ENCODE measurements around the gene TAS1R3.

TAS1R3 gene

GRCh38 chr1:1331068-1331965 is at the start of gene TAS1R3:
TSS of gene TAS1R3 (plus strand) at chr1:1331280. CDS start at chr1:1331346, 66 bp downstream.
- H3K4me3 Mint-ChIP-seq: no peak within 1 kb of the TSS
- no peak for ATAC-seq (replicated peaks; ENCODE audit: extremely low read depth, poor library complexity, severe bottlenecking)

GRCh38 chr1:1281533-1282321 is 49.4 kb upstream of the TAS1R3 start:
- no peak overlapping the region for H3K4me3 Mint-ChIP-seq
- no peaks in the 10 kb centered on the region for H3K4me1 Mint-ChIP-seq
- H3K36me3 Mint-ChIP-seq (ENCODE audit: insufficient read depth): no peaks in the 10 kb centered on the region
- H3K9me3 Mint-ChIP-seq: no peaks in the 10 kb centered on the region
- H3K27ac Mint-ChIP-seq (ENCODE audit: low read depth): no peak overlapping the region
- no peaks in the 10 kb centered on the region for H3K27me3 Mint-ChIP-seq
- DNase-seq (ENCODE audit: low spot score in 2 of 2) (no peak), ATAC-seq (replicated peaks; ENCODE audit: extremely low read depth, poor library complexity, severe bottlenecking) (no peak)

More at GRCh38 chr1:1331068-1331965, at the start of gene TAS1R3:
- Mint-ChIP-seq H3K36me3 (ENCODE audit: insufficient read depth) (peaks cover 7% of the 10 kb centered on the region), H3K27me3 (no peaks in the 10 kb centered on the region), H3K9me3 (no peaks in the 10 kb centered on the region), H3K27ac (ENCODE audit: low read depth) (no peak within 1 kb of the TSS), H3K4me1 (peaks cover 2% of the 10 kb centered on the region)
- no peak for DNase-seq (ENCODE audit: low spot score in 2 of 2)

- Mint-ChIP-seq H3K27ac (ENCODE audit: low read depth) (no peak overlapping the region), H3K4me1 (no peaks in the 10 kb centered on the region), H3K9me3 (no peaks in the 10 kb centered on the region), H3K36me3 (ENCODE audit: insufficient read depth) (no peaks in the 10 kb centered on the region), H3K4me3 (no peak overlapping the region), H3K27me3 (no peaks in the 10 kb centered on the region)
- ATAC-seq (replicated peaks; ENCODE audit: extremely low read depth, poor library complexity, severe bottlenecking) (no peak), DNase-seq (ENCODE audit: low spot score in 2 of 2) (no peak)
Measured at GRCh38 chr1:1282998-1283397, 48.1 kb upstream of the TAS1R3 start.

- Mint-ChIP-seq H3K4me3 (no peak overlapping the region), H3K9me3 (no peaks in the 10 kb centered on the region), H3K4me1 (no peaks in the 10 kb centered on the region), H3K27ac (ENCODE audit: low read depth) (no peak overlapping the region), H3K27me3 (no peaks in the 10 kb centered on the region), H3K36me3 (ENCODE audit: insufficient read depth) (no peaks in the 10 kb centered on the region)
- ATAC-seq (replicated peaks; ENCODE audit: extremely low read depth, poor library complexity, severe bottlenecking) (no peak), DNase-seq (ENCODE audit: low spot score in 2 of 2) (no peak)
Measured at GRCh38 chr1:1283821-1284220, 47.3 kb upstream of the TAS1R3 start.

- Mint-ChIP-seq H3K9me3 (no peaks in the 10 kb centered on the region), H3K27ac (ENCODE audit: low read depth) (no peak overlapping the region), H3K4me1 (no peaks in the 10 kb centered on the region), H3K4me3 (no peak overlapping the region), H3K27me3 (no peaks in the 10 kb centered on the region), H3K36me3 (ENCODE audit: insufficient read depth) (no peaks in the 10 kb centered on the region)
- DNase-seq (ENCODE audit: low spot score in 2 of 2) (no peak), ATAC-seq (replicated peaks; ENCODE audit: extremely low read depth, poor library complexity, severe bottlenecking) (no peak)
Measured at GRCh38 chr1:1284221-1285101, 46.6 kb upstream of the TAS1R3 start.

- Mint-ChIP-seq H3K9me3 (no peaks in the 10 kb centered on the region), H3K36me3 (ENCODE audit: insufficient read depth) (peaks cover under 1% of the 10 kb centered on the region), H3K4me1 (no peaks in the 10 kb centered on the region), H3K27ac (ENCODE audit: low read depth) (no peak overlapping the region), H3K4me3 (no peak overlapping the region), H3K27me3 (no peaks in the 10 kb centered on the region)
- DNase-seq (ENCODE audit: low spot score in 2 of 2) (no peak), ATAC-seq (replicated peaks; ENCODE audit: extremely low read depth, poor library complexity, severe bottlenecking) (no peak)
Measured at GRCh38 chr1:1285102-1285571, 45.9 kb upstream of the TAS1R3 start.

- H3K36me3 Mint-ChIP-seq (ENCODE audit: insufficient read depth): peaks cover 4% of the 10 kb centered on the region
- no peaks in the 10 kb centered on the region for H3K4me1 Mint-ChIP-seq
- no peaks in the 10 kb centered on the region for H3K9me3 Mint-ChIP-seq
- DNase-seq (ENCODE audit: low spot score in 2 of 2) (no peak), ATAC-seq (replicated peaks; ENCODE audit: extremely low read depth, poor library complexity, severe bottlenecking) (no peak)
- no peaks in the 10 kb centered on the region for H3K27me3 Mint-ChIP-seq
- H3K4me3 Mint-ChIP-seq: no peak overlapping the region
- no peak overlapping the region for H3K27ac Mint-ChIP-seq (ENCODE audit: low read depth)
Measured at GRCh38 chr1:1285611-1286311, 45.3 kb upstream of the TAS1R3 start.

GRCh38 chr1:1286313-1287261 is 44.5 kb upstream of the TAS1R3 start:
- no peaks in the 10 kb centered on the region for H3K9me3 Mint-ChIP-seq
- H3K4me1 Mint-ChIP-seq: no peaks in the 10 kb centered on the region
- no peak overlapping the region for H3K27ac Mint-ChIP-seq (ENCODE audit: low read depth)
- H3K27me3 Mint-ChIP-seq: no peaks in the 10 kb centered on the region
- DNase-seq (ENCODE audit: low spot score in 2 of 2) (no peak), ATAC-seq (replicated peaks; ENCODE audit: extremely low read depth, poor library complexity, severe bottlenecking) (no peak)
- no peak overlapping the region for H3K4me3 Mint-ChIP-seq
- H3K36me3 Mint-ChIP-seq (ENCODE audit: insufficient read depth): peaks cover 4% of the 10 kb centered on the region

- no peak for DNase-seq (ENCODE audit: low spot score in 2 of 2)
- no peak for ATAC-seq (replicated peaks; ENCODE audit: extremely low read depth, poor library complexity, severe bottlenecking)
- Mint-ChIP-seq H3K4me1 (no peaks in the 10 kb centered on the region), H3K27me3 (no peaks in the 10 kb centered on the region), H3K4me3 (no peak overlapping the region), H3K9me3 (no peaks in the 10 kb centered on the region), H3K27ac (ENCODE audit: low read depth) (no peak overlapping the region), H3K36me3 (ENCODE audit: insufficient read depth) (peaks cover 5% of the 10 kb centered on the region)
Measured at GRCh38 chr1:1287288-1288110, 43.6 kb upstream of the TAS1R3 start.

GRCh38 chr1:1290238-1290731 is 40.8 kb upstream of the TAS1R3 start:
- no peaks in the 10 kb centered on the region for H3K27me3 Mint-ChIP-seq

More at GRCh38 chr1:1290238-1290731, 40.8 kb upstream of the TAS1R3 start:
- Mint-ChIP-seq H3K9me3 (no peaks in the 10 kb centered on the region), H3K27ac (ENCODE audit: low read depth) (no peak overlapping the region), H3K4me1 (no peaks in the 10 kb centered on the region), H3K36me3 (ENCODE audit: insufficient read depth) (peaks cover 6% of the 10 kb centered on the region), H3K4me3 (no peak overlapping the region)
- DNase-seq (ENCODE audit: low spot score in 2 of 2): no peak
- ATAC-seq (replicated peaks; ENCODE audit: extremely low read depth, poor library complexity, severe bottlenecking): no peak
